ENCODE results near the gene DCAKD.

DCAKD gene

GRCh38 chr17:44976206-44976605, 75.2 kb downstream of the DCAKD start:
- DNase-seq (ENCODE audit: low spot score) (no peak), FAIRE-seq (no peak)

All from urothelium cell line (cell line).